SW 1271 (cell line): ENCODE data around the gene CCDC136.

Experiments used
- DNase-seq, 2 experiments: peaks; one replicate each; lab custom pipeline; 2025; lab: John Stamatoyannopoulos, UW

The CCDC136 gene

DNA sequence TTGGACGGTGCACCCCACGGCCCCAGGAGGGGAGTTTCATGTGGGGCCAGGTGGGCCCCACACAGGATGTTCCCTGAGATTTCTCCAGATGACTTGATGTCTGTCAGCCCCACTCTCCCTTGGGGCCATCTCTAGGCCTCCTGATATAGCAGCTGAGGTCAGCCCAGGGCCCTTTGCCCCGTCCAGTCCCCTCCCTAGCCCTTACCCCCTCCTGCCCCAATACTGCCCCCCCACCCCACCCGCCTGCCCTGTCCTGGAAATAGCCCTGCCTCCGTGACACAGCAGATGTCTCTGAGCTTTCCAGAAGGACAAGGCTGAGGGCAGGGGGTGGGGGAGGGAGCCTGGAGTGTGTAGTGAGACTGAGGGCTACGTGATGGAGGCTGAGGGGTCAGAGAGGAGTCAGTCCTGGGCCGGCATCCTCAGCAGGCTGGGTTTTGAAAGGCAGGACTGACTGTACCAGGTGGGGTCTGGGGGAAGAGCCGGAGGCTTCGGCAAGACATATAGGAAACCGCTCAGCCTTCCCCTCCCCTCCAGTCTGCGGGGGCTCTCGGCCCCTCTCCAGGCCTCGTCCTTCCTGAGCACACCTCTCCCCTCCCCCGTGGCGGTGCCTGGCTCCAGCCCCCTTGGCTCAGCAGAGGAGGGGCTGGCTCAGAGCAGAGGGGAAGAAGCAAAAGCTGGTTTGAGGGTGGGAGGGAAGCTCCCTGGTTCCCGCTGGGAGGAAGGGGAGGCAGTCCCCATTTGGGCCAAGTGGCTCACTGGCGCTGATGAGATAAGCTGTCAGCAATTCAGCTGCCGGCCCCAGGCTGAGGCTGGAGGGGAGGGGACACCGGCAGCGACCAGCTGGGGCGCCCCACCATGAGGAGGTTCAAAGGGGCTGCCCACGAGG, 40.5 kb downstream of the CCDC136 start:
- DNase-seq: no peak

DNA sequence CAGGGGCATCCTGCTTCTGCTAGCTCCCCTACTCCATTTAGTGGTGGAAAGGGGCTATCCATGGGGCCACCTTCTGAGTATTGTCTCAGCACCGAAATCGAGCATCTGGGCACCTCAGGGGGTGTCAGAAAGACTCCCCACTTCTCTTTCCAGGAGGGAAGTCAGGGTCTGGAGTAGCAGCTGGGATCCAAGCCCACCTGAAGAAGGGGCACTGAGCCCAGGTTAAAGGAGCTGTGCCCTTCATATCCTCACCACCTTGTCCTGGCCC, 41.0 kb downstream of the CCDC136 start:
- DNase-seq: no peak

DNA sequence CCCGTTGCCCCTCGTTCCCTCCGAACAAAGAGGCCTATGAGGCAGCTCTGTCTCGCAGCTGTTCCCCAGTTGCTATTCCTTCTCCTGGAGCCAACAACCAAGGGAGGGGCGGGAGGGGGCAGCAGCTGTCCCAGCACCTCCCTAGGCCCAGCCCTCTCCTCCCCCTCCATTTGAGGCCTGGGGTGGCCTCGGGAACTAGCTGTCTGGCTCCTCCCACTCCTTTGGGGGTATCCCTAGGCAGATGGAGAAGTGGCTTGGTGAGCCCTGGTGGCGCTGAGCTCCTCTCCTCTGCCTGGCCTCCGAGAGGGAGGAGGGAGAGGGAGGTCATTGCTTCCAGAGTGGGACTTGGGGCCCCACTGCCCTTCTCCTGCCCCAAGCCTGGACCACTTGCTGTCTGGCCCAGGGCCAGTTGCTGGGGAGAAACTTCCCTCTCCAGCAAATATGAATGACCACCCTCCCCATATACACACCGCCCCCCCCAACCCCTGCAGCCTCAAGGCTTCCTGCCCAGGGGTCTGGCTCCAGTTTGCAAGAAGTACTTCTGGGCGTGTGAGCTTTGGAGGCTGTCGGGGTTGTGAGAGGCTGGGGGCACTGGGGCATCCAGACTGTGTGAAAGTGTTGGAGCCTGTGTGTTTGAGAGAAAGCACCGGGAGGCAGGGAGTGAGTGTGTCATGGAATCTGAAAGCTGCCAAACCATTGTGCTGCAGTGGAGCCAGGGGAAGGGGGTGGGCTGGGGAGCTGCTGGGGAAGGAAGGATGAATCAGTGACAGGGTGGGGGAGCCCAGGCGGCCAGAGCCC, 41.6 kb downstream of the CCDC136 start:
- DNase-seq: no peak

DNA sequence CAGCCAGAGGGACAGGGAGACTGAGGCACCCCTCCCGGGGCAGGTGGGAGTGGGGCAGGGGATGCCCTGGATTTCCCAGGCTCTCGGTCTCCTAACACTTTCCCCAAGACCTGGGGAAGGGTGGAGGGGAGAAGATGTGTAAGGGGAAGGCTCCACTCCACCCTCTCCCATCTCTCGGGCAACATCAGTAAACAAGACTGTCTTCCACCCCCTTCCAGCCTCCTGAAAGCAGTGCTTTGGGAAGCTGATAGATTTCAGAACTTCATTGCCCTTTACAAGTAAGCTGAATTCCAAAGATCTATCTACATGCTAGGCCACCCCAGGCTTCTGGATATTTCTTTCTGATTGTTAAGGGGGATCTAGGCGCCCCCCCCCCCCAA, 42.2 kb downstream of the CCDC136 start:
- DNase-seq: no peak

DNA sequence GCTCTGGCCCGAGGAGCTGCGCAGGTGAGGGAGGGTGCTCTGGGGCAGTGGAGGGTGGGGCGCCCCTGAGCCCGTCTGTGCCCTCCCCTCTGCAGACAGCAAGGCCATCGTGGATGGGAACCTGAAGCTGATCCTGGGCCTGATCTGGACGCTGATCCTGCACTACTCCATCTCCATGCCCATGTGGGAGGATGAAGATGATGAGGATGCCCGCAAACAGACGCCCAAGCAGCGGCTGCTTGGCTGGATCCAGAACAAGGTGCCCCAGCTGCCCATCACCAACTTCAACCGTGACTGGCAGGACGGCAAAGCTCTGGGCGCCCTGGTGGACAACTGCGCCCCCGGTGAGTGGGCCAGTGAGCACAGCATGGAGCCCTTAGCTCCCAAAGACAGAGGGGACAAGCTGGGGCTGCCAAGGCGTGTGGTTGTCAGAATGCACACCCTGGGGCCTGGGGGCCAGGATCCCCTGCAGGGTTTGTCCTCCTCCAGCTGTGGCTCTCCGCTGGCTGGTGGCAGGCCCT, 43.5 kb downstream of the CCDC136 start:
- no peak for DNase-seq

DNA sequence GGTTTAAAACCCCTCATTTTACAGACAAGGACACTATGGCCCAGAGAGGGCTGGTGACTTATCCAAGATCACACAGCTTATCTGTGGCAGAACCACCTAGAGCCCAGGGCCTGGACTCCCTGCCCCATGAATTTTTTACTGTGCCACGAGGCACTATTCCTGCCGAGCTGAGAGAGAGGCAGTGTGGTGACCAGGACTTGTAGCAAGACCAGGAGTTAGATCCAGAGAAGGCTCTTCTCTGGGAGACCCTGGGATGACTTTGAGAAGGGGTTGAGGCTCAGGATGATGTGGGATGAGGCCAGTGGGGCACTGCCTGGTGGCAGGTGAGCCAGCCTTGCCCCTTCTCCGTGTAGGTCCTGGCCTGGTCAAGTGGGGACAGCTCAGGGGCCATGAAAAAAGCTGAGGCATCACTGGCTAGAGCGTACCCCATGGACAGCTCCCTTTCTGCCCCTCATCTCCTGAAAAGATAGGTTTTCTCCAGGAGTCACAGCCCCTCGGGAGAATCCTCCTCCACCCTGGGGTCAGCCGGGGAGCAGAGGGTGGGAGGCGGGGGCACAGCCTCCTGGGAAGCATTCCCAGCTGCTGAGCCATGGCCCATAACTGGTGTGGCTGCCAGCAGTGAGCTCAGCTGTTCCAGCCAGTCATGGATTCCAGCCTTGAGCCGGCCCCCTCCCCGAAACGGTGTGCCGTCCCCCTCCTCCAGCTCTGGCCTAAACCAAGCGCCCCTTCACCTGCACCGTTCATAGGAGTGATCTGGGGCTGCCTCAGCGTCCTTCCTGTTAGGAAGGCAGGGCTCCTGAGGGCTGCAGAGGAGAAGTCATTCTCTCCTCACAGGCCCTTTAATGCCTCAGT, 44.2 kb downstream of the CCDC136 start:
- no peak for DNase-seq

DNA sequence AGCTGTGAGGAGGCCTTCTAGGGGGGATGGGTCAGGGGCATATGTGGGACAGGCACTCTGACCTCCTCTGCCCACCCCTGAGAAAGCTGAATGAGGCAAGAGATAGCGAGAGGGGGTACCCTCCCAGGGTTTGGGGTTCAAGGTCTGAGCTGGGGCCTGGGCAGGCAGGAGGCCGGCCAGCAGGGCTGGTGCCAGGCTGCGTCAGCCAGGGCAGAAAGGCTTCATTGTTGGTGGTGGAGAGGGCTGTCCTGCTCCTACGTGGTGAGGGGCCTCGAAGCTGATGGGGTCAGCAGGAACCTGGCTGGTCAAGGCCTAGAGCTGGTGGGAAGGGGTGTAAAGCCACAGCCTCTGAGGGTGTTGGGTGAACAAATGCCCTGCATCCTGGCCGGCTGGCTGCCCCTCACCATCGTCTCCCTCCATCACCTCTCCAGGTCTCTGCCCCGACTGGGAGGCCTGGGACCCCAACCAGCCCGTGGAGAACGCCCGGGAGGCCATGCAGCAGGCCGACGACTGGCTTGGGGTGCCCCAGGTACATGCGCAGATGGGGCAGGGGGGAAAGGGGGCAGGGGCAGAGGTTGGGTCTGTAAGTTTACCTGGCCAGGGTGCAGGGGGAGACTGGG, 45.1 kb downstream of the CCDC136 start:
- no peak for DNase-seq

DNA sequence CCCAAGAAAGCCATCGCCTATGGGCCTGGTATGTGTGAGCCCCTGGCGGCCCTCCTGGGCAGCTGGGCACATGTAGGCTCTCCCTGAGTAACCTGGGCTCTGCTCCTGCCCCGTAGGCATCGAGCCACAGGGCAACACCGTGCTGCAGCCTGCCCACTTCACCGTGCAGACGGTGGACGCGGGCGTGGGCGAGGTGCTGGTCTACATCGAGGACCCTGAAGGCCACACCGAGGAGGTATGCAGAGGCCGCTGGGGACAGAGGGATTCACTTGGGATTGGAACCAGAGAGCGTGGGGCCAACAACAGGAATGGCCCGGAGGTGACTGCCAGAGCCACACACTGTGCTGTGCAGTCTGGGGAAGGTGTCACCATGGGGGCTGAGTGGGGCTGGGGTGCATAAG, 45.8 kb downstream of the CCDC136 start:
- DNase-seq: no peak

DNA sequence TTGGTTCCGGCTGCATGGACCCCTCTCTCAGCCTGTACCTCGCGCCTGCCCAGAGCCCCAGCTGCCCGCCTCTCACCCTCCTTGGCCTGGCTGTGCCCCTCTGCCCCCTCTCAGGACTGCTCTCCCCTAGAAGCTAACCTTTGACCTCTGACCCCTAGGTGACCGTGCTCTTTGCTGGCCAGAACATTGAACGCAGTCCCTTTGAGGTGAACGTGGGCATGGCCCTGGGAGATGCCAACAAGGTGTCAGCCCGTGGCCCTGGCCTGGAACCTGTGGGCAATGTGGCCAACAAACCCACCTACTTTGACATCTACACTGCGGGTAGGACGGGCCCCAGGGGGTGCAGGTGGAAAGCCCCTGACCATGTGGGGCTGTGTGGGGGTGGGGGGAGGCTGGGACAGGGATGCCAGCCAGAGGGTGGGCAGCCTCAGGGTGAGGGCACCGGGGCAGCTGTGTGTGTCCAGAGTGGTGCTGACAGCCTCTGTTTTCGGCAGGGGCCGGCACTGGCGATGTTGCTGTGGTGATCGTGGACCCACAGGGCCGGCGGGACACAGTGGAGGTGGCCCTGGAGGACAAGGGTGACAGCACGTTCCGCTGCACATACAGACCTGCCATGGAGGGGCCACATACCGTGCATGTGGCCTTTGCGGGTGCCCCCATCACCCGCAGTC, 46.5 kb downstream of the CCDC136 start:
- DNase-seq: no peak

DNA sequence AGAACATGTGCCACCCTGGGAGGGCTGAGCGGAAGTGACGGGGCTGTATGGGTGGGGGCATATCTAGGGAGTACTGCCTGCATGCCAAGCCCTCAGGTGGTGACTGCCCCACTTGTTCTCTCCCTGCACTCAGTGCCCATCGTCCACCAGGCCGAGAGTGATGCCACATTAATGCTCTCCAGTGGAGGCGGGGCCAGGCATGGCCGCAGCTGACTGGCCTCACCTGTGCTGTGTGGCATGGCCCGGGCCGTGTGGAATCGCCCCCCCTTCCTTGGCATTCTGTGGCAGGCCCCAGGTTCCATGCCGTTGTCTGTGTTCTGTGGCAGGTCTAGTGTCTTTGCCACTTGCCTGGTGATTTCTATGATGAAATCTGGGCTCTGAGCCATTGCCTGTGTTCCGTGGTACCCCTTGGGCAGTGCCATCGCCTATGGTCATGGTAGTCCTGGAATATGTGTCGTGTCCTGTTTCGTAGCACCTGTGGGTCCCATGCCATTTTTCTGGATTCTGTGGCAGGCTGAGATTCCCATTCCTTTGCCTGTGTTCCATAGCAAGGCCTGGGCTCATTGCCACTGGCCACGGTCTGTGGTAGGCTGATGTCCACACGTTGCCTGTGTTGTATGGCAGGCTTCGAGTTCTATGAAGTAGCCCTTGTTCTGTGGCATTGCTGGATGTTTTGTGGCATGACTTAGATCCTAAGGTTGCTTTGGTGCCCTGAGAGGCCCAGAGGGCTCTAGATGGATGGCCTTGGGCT, 47.4 kb downstream of the CCDC136 start:
- DNase-seq: no peak

DNA sequence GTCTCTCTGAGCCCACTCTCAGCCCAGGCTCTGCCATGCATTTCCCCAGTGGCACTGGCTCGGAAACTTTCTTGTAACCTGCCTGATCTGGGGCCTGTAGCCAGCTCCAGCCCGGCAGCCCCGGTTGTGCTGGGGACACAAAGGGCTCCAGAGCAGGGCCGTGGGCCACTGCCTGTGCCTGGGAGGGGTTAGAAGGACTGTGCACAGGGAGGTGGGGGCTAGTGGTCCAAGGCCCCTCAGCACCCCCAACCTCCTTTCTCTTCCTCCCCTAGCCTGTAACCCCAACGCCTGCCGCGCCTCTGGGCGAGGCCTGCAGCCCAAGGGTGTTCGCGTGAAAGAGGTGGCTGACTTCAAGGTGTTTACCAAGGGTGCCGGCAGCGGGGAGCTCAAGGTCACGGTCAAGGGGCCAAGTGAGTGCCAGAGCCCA, 48.0 kb downstream of the CCDC136 start:
- DNase-seq: no peak

DNA sequence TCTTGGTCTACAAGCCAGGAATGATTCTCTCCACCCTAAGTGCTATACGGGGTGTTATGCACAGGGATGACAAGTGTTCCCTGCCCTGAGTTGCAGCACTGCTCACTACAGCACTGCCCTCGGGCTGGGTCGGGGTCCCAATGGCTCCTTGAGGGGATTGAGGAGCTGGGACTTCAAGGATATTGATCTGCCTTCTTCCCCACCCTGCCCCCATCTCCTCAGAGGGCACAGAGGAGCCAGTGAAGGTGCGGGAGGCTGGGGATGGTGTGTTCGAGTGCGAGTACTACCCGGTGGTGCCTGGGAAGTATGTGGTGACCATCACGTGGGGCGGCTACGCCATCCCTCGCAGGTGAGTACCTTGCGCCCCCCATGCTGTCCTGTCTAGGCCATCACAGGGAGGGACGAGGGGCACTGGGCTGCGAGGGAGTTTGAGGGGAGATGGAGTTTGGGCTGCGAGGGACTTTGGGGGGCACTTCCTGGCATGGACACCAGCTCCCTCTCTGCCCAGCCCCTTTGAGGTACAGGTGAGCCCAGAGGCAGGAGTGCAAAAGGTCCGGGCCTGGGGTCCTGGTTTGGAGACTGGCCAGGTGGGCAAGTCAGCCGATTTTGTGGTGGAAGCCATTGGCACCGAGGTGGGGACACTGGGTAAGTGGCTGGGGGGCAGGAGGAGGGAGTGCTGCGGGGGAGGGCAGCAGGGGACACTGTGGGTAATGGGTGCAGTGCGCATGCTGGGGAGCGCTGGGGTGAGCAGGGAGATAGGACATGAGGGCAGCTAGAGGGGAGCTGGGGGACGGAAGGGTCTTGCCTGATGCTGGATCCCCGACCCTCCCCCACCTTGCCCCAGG, 48.8 kb downstream of the CCDC136 start:
- no peak for DNase-seq

DNA sequence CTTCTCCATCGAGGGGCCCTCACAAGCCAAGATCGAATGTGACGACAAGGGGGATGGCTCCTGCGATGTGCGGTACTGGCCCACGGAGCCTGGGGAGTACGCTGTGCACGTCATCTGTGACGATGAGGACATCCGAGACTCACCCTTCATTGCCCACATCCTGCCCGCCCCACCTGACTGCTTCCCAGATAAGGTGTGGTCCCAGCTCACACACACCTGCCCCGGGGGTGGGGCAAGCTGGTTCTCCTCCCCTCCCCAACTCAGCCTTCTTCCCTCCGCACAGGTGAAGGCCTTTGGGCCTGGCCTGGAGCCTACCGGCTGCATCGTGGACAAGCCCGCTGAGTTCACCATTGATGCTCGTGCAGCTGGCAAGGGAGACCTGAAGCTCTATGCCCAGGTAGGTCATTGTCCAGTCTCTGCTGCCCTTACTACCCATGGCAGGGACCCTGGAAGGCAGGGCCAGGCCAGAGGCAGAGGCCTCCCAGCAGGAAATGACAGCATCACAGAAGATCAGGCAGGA, 49.5 kb downstream of the CCDC136 start:
- DNase-seq: no peak

DNA sequence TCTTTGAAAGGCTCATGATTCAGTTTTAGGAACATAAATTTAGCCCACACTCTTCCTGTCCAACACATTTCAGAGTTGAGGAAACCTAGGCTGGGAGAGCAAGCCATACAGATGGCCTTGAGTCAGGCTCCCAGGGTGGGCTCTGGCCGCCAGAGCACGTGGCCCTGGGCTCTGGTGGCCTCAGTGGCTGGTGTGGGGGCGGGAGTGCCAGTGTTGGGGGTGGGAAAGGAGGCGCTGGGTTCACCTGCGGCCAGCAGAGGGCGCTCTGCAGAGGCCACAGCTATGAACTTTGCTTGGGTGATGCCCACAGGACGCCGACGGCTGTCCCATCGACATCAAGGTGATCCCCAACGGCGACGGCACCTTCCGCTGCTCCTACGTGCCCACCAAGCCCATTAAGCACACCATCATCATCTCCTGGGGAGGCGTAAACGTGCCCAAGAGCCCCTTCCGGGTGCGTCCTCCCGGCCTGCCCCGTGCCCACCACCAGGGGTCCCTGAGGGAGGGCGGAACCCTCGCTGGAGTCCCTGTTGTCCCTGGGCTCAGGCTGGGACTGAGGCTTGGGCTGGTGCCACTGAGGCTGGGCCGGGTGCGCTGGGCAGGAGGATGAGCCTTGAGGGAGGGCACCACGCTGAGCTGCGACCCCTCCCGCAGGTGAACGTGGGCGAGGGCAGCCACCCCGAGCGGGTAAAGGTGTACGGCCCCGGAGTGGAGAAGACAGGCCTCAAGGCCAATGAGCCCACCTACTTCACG, 50.3 kb downstream of the CCDC136 start:
- DNase-seq: no peak

DNA sequence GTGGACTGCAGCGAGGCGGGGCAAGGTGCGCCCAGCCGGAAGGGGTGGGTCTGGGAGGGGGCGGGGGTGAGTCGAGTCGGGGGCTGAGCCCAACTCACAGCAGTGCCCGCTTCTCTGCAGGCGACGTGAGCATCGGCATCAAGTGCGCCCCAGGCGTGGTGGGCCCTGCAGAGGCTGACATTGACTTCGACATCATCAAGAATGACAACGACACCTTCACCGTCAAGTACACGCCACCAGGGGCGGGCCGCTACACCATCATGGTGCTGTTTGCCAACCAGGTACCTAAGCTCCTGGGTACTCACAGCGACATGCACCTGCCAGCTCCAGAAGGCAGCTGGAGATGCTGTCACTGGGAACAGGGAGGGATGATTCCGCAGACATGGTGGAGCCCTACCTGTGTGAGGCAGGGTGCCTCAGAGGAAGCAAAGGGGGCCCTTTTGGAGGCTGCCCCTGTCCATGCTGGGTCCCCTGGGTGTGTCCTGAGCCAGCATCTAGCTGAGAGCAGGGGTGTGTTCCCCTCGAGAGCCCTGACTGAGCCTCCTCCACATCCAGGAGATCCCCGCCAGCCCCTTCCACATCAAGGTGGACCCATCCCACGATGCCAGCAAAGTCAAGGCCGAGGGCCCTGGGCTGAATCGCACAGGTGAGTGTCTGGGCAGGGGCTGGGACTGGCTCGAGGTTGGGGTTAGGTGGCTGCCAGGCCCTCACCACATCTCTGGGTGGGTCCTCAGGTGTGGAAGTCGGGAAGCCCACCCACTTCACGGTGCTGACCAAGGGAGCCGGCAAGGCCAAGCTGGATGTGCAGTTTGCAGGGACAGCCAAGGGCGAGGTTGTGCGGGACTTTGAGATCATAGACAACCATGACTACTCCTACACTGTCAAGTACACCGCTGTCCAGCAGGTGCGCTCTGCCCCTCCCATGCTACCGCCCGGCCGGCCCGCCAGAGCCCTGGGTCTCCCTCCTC, 51.2 kb downstream of the CCDC136 start:
- DNase-seq: no peak

DNA sequence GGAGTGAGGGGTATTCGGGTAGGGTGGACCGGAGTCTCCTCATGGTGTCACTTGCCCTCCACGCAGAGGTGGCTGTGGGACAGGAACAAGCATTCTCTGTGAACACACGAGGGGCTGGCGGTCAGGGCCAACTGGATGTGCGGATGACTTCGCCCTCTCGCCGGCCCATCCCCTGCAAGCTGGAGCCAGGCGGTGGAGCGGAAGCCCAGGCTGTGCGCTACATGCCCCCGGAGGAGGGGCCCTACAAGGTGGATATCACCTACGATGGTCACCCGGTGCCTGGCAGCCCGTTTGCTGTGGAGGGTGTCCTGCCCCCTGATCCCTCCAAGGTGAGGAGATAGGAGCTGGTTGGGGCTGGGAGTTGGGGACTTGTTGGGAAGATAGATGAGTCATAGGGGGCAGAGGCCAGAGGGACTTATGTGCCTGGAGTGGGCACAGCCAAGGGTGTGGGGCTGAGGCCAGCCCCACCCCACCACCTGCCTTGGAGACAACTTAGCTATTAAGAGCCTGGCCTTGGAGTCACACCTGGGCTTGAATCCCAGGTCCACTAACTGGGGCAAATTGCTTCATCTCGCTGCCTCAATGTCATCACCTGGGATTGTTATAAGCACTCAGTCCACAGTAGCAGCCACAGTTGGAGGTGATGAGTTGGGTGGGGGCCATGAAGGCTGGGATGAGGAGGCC, 52.3 kb downstream of the CCDC136 start:
- no peak for DNase-seq

DNA sequence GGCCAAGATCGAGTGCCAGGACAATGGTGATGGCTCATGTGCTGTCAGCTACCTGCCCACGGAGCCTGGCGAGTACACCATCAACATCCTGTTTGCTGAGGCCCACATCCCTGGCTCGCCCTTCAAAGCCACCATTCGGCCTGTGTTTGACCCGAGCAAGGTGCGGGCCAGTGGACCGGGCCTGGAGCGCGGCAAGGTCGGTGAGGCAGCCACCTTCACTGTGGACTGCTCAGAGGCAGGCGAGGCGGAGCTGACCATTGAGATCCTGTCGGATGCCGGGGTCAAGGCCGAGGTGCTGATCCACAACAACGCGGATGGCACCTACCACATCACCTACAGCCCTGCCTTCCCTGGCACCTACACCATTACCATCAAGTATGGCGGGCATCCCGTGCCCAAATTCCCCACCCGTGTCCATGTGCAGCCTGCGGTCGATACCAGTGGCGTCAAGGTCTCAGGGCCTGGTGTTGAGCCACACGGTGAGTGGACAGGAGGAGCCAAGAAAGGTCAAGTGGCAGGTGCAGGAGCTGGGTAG, 53.1 kb downstream of the CCDC136 start:
- no peak for DNase-seq
